Activated T-helper 1 cell treated with anti-CD3 and anti-CD28 coated beads, Interleukin-12 subunit alpha, Interleukin-12 subunit beta, Interleukin-2, Interleukin-4 antibody, amounts not matched to agents 30 ng/mL and 10 ng/mL and 1 ng/mL, durations not matched to agents 14 hours and 24 hours and 36 hours (primary cell): ENCODE data around the gene SMCP. TPM values are rescaled to one million over a fixed set of nuclear protein-coding genes. Genes with fewer than 3 reads are reported as not detected.

Experiments used
- DNase-seq: peaks from one replicate; pipeline ENCODE4 v3.0.0; 2021; ENCODE audit warnings: low spot score
- H3K27ac Mint-ChIP-seq: one replicate; pipeline ENCODE4 v1.8.0; 2021; ENCODE audit warnings: mild to moderate bottlenecking, mixed read lengths
- H3K27me3 Mint-ChIP-seq: one replicate; pipeline ENCODE4 v1.8.0; 2022; ENCODE audit warnings: mild to moderate bottlenecking, moderate library complexity, mixed read lengths; ENCODE audit not compliant: insufficient read depth
- H3K36me3 Mint-ChIP-seq: one replicate; pipeline ENCODE4 v1.8.0; 2021; ENCODE audit warnings: low read depth, mixed read lengths
- H3K4me1 Mint-ChIP-seq: one replicate; pipeline ENCODE4 v1.8.0; 2021; ENCODE audit warnings: low read depth, mixed read lengths
- H3K4me3 Mint-ChIP-seq: one replicate; pipeline ENCODE4 v1.8.0; 2021; ENCODE audit warnings: mild to moderate bottlenecking, moderate library complexity, mixed read lengths
- H3K9me3 Mint-ChIP-seq: one replicate; pipeline ENCODE4 v1.8.0; 2021; ENCODE audit warnings: mixed read lengths
- intact Hi-C: fragments of 100-400 bp; cut with micrococcal nuclease; formaldehyde crosslinking; loops from one replicate; pipeline ENCODE4 v1.15.1; 2024
- total RNA-seq: library from RNA; stranded (reverse); gene quantifications from 2 replicates; pipeline ENCODE4 v1.2.3, GENCODE V29; 2022

The SMCP gene
- total RNA-seq, 1 donor from 2014 or later: not detected

DNA sequence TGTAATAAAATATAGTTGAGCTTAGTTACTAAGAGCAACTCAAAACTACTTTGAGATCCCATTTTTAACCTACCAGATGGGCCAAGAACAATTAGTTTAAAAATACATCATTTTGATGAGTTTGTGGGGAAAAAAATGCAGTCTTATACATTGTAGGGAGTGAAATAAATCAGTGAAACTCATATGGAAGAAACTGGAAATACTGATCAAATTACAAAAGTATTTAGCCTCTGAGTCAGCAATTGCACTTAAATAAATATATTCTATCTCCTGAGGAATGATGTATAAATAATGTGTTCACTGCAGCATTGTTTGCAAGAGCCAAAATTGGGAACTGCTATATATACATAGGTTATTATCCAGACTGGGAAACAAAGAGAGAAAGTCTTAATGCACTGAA is 4.6 kb upstream of the SMCP start:
- intact Hi-C loops: no loop called here

DNA sequence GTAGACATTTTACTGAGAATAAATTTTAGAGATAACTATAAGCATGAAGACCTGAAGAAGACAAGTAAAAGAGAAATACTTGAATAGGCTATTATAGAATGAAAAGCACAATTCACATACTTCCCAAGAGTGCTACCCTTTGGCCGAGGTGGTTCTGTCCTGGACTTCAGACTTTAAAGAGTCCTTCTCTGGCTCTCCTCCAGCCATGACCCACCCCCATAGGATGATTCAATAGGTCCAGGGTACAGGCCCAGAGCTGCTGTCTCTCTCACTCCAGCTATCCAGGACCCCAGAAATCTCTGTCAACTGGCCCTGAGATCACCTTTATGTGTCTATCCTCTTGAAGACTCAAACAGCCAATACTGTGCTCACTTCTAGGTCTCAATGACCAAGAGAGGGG is 1.3 kb upstream of the SMCP start:
- no peak overlapping the region for H3K27ac Mint-ChIP-seq
- DNase-seq: no peak
- H3K36me3 Mint-ChIP-seq: no peaks in the 10 kb centered on the region
- no peaks in the 10 kb centered on the region for H3K4me1 Mint-ChIP-seq
- H3K9me3 Mint-ChIP-seq: no peaks in the 10 kb centered on the region
- peaks cover 6% of the 10 kb centered on the region for H3K27me3 Mint-ChIP-seq
- H3K4me3 Mint-ChIP-seq: no peak overlapping the region
- intact Hi-C loops: no loop called here

More for the DNA sequence above, 4.6 kb upstream of the SMCP start:
- DNase-seq: no peak
- Mint-ChIP-seq H3K27ac (no peak overlapping the region), H3K4me1 (no peaks in the 10 kb centered on the region), H3K36me3 (no peaks in the 10 kb centered on the region), H3K4me3 (no peak overlapping the region), H3K27me3 (peaks cover 7% of the 10 kb centered on the region), H3K9me3 (no peaks in the 10 kb centered on the region)

DNA sequence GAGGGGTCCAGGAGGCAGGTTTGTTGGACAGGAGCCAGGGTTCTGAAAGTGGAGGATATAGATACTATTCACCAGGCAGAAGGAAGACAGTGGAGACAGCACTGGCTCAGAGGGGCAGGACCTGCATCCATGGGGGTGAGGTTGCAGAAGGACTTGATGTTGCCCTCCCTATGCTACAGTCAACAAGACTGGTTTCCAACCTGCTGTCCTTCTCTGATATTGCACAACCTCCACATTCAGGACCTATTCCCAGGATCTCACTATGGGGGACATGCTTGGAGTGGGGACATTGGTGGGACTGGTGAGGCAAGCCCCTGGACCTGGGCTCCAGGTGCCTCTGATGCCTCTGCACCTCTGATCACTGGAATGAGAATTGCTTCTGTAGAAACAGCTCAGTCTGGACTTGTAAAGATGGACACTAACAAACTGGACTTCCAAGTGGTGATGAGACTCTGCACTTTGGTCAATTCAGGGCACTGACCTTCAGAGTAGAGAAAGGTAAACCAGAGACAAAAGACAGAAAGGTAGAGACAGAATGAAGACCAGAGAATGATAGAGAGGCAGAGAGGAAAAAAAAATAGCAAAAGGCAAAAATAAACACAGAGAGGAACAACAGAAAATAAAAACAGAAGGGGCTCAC is 1.6 kb downstream of the SMCP start:
- H3K4me3 Mint-ChIP-seq: no peak overlapping the region
- no peak overlapping the region for H3K27ac Mint-ChIP-seq
- intact Hi-C loops: no loop called here
- peaks cover 5% of the 10 kb centered on the region for H3K27me3 Mint-ChIP-seq
- DNase-seq: no peak
- H3K36me3 Mint-ChIP-seq: no peaks in the 10 kb centered on the region
- no peaks in the 10 kb centered on the region for H3K4me1 Mint-ChIP-seq
- H3K9me3 Mint-ChIP-seq: no peaks in the 10 kb centered on the region

DNA sequence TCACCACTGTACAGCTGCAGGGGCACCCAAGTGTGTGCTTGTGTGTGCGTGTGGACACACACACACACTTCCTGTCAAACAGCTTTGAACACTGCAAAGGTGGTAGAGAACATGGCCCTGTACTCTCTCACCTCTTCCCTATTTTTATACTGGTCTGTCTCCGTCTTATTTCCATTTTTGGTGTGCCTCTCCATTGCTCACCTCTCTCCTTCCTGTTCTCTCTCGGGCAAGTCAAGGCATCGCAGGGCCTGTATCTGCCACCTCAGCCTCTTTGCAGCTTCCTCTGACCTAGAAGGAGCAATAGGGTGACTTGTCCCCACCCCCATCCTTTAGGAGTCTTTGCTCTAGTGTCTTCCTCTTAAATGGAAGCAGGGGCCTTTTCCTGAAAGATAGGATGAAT is 2.2 kb downstream of the SMCP start:
- no peak for DNase-seq
- H3K4me1 Mint-ChIP-seq: no peaks in the 10 kb centered on the region
- no peak overlapping the region for H3K4me3 Mint-ChIP-seq
- intact Hi-C loops: no loop called here
- H3K36me3 Mint-ChIP-seq: no peaks in the 10 kb centered on the region
- H3K27me3 Mint-ChIP-seq: peaks cover 5% of the 10 kb centered on the region
- H3K27ac Mint-ChIP-seq: no peak overlapping the region
- H3K9me3 Mint-ChIP-seq: no peaks in the 10 kb centered on the region

DNA sequence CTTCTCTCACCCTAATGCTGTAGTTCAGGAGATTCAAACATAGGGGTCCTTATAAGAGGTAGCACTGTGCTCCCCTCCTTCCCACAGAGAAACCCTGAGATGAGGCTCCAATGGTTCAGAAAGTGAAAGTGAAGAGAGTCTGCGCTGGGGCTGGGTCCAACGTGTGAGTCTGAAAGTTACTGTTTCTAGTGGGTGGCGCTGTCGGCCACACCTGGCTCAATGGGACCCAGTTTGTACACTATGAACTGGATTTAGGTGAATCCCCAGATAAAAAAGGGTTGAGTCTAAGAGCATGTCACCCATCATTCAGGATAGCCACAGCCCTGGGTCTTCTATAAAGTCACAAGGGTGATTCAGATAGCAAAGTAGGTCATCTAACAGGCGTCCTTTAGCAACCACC is 2.8 kb downstream of the SMCP start:
- intact Hi-C loops: no loop called here
- no peak overlapping the region for H3K27ac Mint-ChIP-seq
- no peaks in the 10 kb centered on the region for H3K27me3 Mint-ChIP-seq
- no peaks in the 10 kb centered on the region for H3K9me3 Mint-ChIP-seq
- H3K36me3 Mint-ChIP-seq: no peaks in the 10 kb centered on the region
- no peak for DNase-seq
- no peak overlapping the region for H3K4me3 Mint-ChIP-seq
- H3K4me1 Mint-ChIP-seq: no peaks in the 10 kb centered on the region

DNA sequence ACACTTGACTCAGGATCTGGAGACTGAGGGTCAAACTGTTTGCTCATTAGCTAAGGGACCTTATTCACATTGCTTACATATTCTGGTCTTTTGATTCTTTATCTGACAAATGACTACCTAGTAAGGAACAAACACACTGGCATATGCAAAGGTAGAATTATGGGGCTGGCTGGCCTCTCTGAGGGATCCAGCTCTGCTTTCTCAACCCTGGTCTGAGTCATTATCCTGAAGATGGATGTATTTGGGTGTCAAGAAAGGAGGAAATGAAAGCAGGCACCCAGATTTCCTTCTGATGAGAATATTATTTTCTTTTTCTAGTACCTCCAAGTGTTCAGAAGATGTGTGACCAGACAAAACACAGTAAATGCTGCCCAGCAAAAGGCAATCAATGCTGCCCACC is 6.0 kb downstream of the SMCP start:
- DNase-seq: no peak
- Mint-ChIP-seq H3K4me3 (no peak overlapping the region), H3K4me1 (no peaks in the 10 kb centered on the region), H3K27me3 (peaks cover 8% of the 10 kb centered on the region), H3K9me3 (no peaks in the 10 kb centered on the region), H3K36me3 (no peaks in the 10 kb centered on the region), H3K27ac (no peak overlapping the region)
- intact Hi-C loops: no loop called here

DNA sequence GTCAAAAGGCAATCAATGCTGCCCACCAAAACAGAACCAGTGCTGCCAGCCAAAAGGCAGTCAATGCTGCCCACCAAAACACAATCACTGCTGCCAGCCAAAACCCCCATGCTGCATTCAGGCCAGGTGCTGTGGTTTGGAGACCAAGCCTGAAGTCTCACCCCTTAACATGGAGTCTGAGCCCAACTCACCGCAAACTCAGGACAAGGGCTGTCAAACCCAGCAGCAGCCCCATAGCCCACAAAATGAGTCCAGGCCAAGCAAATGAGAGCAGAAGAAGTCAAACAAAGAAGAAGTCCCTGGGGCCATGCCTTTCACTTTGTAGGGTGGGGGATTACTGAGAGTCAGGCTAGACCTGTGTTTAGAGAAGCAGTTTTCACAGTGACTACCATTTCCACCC is 6.4 kb downstream of the SMCP start:
- H3K9me3 Mint-ChIP-seq: no peaks in the 10 kb centered on the region
- H3K36me3 Mint-ChIP-seq: no peaks in the 10 kb centered on the region
- no peaks in the 10 kb centered on the region for H3K4me1 Mint-ChIP-seq
- no peak for DNase-seq
- intact Hi-C loops: no loop called here
- peaks cover 8% of the 10 kb centered on the region for H3K27me3 Mint-ChIP-seq
- H3K4me3 Mint-ChIP-seq: no peak overlapping the region
- no peak overlapping the region for H3K27ac Mint-ChIP-seq

DNA sequence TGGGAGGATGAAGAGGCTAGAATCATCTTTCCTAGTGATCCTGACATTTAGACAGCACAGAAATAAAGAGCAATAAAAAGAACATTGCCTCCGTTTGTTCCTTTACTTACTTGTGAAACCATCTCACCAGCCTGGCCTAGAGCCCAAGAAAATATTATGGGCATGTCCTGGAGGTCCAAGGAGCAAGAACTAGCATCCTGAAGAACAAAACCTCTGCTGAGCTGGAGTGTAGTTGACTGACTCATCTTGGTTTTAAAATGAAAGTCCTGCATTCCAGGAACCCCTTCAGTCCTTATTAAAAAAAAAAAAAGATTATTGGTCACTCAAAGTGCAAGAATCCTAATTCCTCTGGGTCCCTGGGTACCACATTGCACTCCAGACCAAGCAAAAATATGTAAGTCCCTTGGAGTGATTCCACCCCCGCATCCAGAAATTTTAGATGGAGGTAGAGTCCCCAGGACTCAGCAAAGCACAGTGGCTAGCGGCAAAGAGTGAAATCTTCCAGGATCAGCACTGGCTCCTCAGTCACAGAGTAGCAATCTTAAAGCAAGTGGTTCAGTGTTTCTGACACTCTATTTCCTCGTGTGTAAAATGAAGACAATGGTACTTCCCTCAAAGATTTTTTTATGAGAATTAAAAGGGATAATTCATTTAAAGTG is 7.0 kb downstream of the SMCP start:
- H3K4me1 Mint-ChIP-seq: no peaks in the 10 kb centered on the region
- no peaks in the 10 kb centered on the region for H3K36me3 Mint-ChIP-seq
- H3K4me3 Mint-ChIP-seq: no peak overlapping the region
- H3K27ac Mint-ChIP-seq: no peak overlapping the region
- no peaks in the 10 kb centered on the region for H3K9me3 Mint-ChIP-seq
- H3K27me3 Mint-ChIP-seq: peaks cover 13% of the 10 kb centered on the region
- intact Hi-C loops: no loop called here
- DNase-seq: no peak

DNA sequence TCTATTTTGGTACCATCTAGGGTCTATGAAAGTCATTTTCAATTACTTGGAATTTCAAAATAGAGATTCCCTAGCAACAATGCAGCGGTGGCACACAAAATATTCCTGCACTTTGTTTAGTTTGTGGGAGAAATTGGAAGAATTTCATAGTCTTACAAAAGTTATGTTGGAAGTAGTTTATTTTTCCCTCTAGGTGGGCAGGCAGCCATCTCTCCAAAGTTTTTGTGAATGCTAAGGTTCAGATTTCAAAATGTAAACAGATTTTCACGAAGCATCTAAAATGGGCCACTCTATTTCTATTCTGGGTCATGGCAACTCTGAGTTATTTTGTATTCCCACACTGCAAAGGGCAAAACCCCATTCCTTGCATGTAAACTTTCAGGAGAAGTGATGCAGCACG is 8.0 kb downstream of the SMCP start:
- H3K4me3 Mint-ChIP-seq: no peak overlapping the region
- no peaks in the 10 kb centered on the region for H3K9me3 Mint-ChIP-seq
- H3K4me1 Mint-ChIP-seq: no peaks in the 10 kb centered on the region
- H3K36me3 Mint-ChIP-seq: no peaks in the 10 kb centered on the region
- intact Hi-C loops: no loop called here
- DNase-seq: no peak
- peaks cover 14% of the 10 kb centered on the region for H3K27me3 Mint-ChIP-seq
- no peak overlapping the region for H3K27ac Mint-ChIP-seq

DNA sequence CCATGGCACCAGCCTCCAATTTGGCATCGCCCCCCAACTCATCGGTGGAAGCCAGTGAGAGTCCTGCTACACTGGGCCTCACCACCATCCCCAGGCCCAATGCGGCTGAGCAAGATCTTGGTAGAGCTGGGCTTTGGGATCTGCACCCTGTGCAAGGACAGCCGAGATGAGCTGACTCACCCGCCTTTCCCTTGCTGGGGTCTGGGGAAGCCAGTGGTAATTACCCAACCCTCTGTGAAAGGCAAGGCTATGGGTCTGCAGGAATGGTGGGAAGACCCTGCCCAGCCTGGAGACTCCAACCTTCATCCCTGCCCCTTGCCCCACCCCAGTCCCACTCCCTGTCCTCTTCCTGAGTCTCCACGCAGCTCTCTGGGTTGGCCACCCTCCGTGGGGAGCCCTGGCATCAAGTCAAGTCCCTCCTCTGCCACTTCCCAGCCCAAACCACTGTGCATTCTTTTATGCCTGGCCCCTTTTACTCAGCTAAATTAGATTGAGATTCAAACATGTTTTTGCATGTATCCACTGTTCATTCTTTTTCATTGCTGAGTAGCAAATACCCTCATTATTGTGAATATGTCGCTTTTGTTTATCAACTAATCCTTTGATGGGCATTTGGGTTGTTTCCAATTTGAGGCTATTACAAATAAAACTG is 8.8 kb downstream of the SMCP start:
- Mint-ChIP-seq H3K36me3 (no peaks in the 10 kb centered on the region), H3K27me3 (peaks cover 19% of the 10 kb centered on the region), H3K27ac (no peak overlapping the region), H3K4me1 (no peaks in the 10 kb centered on the region), H3K9me3 (no peaks in the 10 kb centered on the region), H3K4me3 (no peak overlapping the region)
- intact Hi-C loops: no loop called here
- DNase-seq: no peak

DNA sequence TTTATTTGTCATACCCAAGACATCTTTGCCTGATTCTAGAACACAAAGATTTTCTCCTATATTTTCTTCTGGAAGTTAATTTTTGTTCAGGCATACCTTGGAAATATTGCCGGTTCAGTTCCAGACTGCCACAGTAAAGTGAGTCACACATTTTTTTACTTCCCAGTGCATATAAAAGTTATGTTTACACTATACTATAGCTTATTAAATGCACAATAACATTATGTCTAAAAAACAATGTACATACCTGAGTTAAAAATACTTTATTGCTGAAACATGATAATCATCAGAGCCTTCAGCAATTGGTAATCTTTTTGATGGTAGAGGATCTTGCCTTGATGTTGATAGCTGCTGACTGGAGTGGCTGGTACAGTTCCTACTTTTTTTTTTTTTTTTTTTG is 10.0 kb downstream of the SMCP start:
- H3K4me1 Mint-ChIP-seq: no peaks in the 10 kb centered on the region
- no peak overlapping the region for H3K4me3 Mint-ChIP-seq
- H3K27me3 Mint-ChIP-seq: peaks cover 27% of the 10 kb centered on the region
- DNase-seq: no peak
- H3K36me3 Mint-ChIP-seq: no peaks in the 10 kb centered on the region
- no peak overlapping the region for H3K27ac Mint-ChIP-seq
- no peaks in the 10 kb centered on the region for H3K9me3 Mint-ChIP-seq
- intact Hi-C loops: no loop called here

DNA sequence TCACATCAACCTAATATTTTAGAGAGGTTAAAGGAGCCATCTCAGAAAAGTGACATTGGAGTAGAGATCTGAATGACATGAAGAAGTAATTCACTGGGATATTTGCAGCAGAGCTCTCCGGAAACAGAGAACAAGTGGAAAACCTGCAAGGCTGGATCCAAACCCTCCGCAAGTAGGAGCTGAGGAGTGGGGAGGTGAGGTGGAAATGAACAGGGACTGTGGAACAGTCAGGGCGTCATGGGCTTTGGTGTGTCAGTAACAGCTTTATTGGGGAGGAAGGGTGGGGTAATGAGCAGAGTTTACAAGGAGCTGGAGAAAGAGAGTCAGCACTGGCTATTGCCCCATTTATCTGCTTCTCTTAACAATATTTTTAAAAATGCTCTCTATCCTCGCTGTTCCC is 20.9 kb downstream of the SMCP start:
- Mint-ChIP-seq H3K27ac (no peak overlapping the region), H3K27me3 (peaks cover 15% of the 10 kb centered on the region), H3K9me3 (no peaks in the 10 kb centered on the region), H3K36me3 (no peaks in the 10 kb centered on the region), H3K4me3 (no peak overlapping the region), H3K4me1 (no peaks in the 10 kb centered on the region)
- DNase-seq: no peak
- intact Hi-C loops: no loop called here

DNA sequence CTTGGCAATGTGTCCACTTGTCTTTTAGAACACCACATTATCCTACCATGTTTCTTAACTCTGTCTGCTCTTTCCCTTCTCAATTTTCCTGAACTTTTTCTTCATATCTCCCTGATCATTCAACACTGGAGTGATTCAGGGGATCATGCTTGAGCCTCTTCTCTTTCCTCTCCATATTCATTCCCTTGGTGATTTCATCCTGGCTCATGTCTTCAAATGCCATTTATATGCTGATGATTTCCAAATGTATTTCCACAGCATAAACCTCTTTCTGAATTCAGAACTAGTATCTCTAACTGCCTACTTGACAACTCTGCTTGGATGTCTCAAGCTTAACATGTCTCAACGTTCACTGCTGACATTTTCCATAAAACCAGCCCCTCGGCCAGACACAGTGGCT is 21.8 kb downstream of the SMCP start:
- no peaks in the 10 kb centered on the region for H3K9me3 Mint-ChIP-seq
- H3K27me3 Mint-ChIP-seq: peaks cover 10% of the 10 kb centered on the region
- H3K4me3 Mint-ChIP-seq: no peak overlapping the region
- intact Hi-C loops: no loop called here
- H3K27ac Mint-ChIP-seq: no peak overlapping the region
- no peaks in the 10 kb centered on the region for H3K36me3 Mint-ChIP-seq
- DNase-seq: no peak
- no peaks in the 10 kb centered on the region for H3K4me1 Mint-ChIP-seq
